Glomerular visceral epithelial cell (primary cell): Measurements from ENCODE around the gene KYNU.
"Not testable (repeated sequence)": the region's sequence is repeated elsewhere in the genome, so short reads cannot be mapped to it uniquely, and the experiment has no call there.

Experiments
- DNase-seq: peaks from one replicate; pipeline ENCODE4 v3.0.0-alpha.2; 2016; ENCODE audit errors: extremely low spot score

Gene KYNU

DNA sequence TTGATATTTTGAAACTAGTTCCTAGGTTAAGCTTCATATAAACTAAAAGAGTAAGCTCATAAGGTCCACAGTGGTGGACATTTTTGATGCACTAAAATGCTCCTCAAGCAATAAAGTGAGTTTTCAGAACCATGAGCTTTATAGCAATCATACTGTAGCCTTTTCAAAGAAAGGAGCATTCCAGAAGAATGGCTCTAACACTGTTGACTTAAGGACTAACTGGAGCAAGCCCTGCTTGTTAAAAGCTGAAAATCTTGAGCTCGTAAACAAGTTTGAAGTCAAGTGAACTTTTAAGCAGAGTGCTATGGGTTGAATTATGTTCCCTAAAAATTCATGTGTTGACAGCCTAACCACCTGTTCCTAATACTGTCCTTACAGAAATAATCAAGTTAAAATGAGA is 38.0 kb downstream of the KYNU start:
- DNase-seq: no peak

DNA sequence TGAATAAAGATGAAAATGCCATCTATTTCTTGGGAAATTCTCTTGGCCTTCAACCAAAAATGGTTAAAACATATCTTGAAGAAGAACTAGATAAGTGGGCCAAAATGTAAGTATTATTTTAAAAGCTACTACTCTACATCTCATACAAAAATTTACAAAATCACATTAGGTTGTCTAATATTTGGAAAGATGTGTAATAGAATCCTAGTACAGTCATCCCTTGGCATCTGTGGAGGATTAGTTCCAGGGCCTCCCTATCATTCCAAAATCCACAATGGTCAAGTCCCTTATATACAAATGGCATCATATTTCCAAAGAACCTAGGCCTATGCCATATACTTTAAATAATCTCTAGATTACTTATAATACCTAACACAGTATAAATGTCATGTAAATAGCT is 41.2 kb downstream of the KYNU start:
- no peak for DNase-seq

DNA sequence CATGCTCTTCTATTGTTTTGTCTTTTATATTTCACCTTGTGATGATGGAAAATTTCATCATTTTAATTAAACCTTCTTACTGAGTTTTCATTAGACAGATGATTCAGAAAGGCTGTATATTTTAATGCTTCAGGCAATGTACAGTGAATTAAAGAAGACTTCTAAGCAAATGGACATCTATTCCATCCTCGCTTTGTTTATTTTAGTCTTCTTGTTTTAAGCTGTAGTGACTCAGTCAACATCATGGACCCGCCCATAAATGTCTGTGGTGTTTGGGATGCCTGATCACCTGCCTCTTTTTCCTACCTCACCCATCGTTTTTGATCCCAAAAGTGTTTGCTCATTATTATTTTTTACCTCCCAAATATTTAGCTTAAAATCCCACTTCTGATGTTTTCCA is 43.1 kb downstream of the KYNU start:
- no peak for DNase-seq

DNA sequence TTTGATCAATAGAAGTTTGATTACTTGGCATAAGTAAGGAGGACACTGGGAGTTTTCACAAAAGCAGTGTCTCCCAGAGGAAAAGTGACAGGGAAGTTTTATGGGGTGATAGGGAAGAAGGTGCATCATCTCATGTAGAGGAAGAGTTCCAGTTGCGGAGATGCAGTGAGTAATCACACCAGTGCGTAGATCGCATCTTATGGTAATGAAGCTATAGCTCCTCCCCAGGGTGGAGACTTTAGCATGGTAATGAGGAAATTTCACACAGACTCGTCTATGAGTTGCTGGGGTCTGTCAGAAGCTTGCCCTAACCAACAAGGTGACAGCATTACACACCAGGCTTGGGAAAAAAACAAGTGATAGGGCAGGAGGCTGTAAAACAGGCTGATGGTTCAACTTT is 49.0 kb downstream of the KYNU start:
- no peak for DNase-seq

DNA sequence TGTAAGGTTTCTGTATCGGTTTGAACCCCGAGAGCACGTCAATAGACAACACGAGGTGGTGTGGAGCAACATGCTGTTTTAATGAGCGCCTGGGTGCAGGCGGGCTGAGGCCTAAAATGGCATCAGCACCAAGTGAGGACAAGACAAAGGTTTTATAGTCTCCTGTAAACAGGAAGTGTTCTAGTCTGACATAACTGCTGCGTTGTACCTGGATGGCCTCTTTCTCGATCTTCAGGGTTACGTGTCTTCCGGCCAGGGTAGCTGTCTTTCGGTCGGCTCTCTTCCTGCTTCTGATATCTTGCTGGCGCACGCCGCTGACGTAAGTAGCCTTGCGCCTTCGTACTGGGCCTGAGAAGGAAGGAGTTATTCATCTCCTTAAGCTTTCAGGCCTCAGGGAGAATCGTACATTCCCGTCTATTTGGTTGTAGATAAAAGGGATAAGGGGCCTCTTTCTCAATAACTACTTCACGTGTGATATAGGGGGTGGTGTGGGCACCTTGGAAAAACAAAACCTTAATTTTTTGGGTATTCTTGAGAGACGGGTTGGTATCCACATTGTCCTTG is 53.5 kb downstream of the KYNU start:
- no peak for DNase-seq

DNA sequence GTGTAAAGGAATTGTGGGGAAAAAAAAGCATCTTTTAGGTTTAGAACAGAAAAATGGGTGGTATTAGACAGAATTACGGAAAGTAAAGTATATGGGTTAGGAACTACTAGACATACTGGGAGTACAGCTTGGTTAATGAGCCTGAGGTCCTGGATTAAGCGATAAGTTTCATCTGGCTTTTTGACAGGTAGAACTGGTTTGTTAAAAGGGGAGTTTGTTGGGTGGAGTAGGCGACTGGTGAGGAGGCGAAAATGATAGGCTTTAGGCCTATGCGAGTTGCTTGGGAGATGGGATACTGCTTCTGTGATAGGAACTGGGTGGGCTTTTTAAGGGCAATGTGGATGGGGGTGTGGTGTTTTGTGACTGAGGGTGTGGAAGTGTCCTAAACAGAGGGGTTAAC is 56.5 kb downstream of the KYNU start:
- no peak for DNase-seq

DNA sequence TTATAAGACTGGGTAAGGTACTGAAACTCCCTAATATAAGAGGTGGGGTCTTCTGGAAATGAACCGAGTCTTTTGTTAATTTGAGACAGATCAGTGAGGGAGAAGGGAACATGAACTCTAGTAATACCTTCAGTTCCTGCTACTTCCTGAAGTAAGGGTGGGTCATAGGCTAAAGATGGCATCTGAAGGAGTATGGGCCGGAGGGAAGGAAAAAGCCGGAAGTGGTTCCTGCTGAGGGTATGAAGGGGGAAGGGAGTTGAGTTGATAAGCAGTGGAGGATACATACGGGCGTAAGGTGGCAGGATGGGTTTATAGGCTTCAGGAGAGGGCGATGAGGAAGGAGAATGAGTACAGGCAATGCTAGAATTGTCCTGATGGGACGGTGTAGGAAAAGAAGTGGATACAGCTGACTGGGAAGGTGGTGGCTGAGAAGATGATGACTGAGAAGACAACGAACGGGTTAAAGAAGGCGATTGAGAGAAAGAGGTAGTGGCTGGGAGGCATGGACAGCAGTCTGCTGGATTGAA is 58.2 kb downstream of the KYNU start:
- DNase-seq: no peak

DNA sequence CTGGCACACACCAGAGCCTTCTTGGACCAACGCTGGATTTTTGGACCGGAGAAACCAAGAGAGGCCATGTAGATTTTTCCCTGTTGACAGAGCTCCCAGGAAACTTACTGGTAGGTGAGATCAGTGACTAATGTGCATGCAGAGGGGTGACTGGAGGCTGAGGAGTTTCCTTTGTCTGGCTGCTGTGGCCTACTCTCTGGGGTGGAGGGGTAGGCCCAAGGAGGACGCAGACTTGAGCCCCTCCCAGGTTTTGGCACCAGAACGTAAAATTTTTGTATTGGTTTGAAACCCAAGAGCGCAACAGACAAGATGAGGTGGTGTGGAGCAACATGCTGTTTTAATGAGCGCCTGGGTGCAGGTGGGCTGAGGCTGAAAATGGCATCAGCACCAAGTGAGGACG is 59.2 kb downstream of the KYNU start:
- DNase-seq: no peak

DNA sequence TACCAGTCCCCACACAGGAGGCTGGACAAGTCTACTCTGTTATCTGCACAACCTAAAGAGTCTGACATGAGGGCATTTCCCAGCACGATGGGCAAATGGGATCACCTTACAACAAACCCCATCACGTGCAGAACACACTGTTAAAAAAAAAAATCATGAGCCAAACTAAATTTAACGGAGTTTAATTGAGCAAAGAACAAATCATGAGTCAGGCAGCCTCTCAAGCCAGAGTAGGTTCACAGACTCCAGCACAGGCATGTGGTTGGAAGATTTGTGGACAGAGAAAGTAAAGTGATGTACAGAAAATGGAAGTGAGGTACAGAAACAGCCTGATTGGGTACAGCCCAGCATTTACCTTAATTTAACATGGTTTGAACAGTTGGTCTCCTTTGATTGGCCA is 59.9 kb downstream of the KYNU start:
- no peak for DNase-seq

DNA sequence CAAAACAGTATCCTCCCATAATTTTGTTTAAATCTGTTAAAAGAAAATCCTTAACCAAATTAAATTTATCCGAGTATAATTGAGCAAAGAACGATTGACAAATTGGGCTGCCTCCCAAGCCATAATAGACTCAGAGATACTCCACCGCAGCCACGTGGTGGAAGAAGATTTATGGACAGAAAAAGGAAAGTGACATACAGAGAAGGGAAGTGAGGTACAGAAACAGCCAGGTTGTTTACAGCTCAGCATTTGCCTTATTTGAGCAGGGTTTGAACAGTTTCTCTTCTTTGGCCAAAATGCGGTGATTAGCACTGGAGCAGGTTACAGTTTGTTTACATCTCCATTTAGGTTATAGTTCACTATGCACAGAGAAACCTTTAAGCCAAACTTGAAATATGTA is 60.8 kb downstream of the KYNU start:
- DNase-seq: no peak

DNA sequence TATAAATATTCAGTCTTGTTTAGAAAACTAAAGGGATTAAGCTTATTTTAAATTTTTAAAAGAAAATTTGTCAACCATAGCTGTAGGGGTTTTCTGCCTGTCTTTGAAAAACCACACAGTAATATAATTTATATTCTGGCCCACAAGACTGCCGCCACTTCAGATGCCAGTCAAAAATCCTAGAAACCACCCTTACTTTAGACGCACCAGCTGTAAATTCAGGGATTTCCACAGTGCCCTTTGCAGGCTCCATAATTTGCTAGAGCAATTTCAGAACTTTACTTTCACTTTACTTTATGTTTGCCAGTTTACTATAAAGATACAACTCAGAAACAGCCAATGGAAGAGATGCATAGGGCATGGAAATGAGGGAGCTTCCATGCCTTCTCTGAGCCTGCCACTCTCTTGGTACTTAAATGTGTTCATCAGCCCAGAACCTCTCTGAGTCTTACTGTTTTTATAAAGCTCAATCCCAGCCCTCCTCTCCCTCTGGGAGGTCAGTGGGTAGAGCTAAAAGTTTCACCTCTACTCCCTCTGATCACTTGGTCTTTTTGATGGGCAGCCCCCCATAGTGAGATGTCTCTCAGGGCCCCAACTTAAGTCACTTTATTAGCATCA is 63.3 kb downstream of the KYNU start:
- DNase-seq: no peak

DNA sequence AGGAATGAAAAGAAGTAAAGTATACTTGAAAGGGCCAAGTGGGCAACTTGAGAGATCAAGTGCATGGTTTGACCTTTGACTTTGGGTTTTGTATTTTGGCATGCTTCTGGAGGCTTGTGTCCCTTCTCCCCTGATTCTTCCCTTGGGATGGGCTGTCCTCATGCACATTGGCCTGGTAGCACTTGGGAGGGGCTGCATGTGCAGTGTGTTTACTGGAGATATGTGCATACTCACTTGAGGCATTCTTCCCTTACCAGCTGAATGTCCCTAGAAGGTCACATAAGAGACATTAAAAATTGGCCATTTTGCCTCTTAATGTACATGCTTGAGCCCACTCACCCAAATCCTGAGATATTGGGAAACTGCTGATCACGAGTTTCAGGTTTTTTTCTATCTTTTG is 65.2 kb downstream of the KYNU start:
- DNase-seq: no peak

DNA sequence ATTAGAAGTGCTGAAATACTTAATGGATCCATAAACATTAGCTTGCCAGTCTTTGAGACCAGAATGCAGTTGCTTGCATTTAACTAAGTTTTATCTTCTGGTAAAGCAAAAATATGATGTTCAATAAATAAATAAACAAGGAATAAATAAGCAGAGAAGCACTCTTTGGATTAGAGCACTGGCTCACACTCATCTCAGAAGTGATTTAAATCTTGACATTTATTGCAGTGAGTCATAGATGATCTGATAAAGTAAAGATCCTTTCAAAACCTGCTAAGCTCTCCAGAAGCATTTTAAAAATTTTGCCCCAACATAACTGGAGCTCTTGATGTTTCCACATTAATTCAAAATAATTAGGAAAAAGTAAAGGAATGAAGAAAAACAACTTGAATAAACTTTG is 66.8 kb downstream of the KYNU start:
- DNase-seq: no peak

DNA sequence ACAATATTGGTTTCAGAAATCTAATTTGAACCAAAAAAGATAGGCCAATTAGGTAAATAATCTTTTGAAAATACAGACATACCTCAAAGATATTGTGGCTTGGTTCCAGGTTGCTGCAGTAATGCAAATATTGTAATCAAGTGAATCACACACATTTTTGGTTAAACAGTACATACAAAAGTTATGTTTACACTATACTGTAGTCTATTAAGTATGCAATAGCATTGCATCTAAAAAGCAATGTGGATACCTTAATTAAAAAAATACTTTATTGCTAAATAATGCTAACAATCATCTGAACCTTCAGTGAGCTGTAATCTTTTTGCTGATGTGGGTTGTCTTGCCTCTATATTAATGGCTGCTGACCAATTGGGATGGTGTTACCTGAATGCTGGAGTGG is 67.3 kb downstream of the KYNU start:
- no peak for DNase-seq

DNA sequence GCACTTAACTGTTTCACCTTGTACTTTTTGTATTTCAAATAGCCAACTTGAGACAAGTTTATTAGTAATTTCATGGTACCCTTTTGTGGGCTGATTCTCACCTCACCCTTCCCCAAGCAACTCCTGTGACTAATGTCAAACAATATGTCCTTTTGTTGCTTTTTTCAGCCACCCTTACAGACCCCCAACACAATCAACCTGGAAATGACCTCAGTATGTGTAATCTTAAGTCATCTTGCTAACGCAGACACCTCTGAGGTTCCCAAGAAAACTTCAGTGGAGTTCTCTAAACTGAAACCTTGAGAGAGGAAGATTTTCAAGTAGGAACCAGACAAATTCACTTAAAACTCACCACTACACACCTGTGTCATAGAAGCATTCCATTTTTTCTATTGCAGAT is 69.5 kb downstream of the KYNU start:
- no peak for DNase-seq

DNA sequence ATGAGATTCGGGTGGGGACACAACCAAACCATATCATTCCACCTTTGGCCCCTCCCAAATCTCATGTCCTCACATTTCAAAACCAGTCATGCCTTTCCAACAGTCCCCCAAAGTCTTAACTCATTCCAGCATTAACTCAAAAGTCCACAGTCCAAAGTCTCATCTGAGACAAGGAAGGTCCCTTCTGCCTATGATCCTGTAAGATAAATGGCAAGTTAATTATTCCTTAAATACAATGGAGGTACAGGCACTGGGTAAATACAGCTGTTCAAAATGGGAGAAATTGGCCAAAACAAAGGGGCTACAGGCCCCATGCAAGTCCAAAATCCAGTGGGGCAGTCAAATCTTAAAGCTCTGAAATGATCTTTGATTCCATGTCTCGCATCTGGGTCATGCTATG is 71.3 kb downstream of the KYNU start:
- not testable (repeated sequence) for DNase-seq

DNA sequence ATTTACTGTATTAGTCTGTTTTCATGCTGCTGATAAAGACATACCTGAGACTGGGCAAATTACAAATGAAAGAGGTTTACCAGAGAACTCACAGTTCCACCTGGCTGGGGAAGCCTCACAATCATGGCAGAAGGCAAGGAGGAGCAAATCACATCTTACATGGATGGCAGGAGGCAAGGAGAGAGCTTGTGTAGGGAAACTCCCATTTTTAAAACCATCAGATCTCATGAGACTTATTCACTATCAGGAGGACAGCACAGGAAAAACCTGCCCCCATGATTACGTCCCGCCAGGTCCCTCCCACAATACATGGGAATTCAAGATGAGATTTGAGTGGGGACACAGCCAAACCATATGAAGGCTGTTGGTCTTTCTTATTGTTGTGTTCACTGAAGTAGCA is 72.9 kb downstream of the KYNU start:
- DNase-seq: not testable (repeated sequence)

DNA sequence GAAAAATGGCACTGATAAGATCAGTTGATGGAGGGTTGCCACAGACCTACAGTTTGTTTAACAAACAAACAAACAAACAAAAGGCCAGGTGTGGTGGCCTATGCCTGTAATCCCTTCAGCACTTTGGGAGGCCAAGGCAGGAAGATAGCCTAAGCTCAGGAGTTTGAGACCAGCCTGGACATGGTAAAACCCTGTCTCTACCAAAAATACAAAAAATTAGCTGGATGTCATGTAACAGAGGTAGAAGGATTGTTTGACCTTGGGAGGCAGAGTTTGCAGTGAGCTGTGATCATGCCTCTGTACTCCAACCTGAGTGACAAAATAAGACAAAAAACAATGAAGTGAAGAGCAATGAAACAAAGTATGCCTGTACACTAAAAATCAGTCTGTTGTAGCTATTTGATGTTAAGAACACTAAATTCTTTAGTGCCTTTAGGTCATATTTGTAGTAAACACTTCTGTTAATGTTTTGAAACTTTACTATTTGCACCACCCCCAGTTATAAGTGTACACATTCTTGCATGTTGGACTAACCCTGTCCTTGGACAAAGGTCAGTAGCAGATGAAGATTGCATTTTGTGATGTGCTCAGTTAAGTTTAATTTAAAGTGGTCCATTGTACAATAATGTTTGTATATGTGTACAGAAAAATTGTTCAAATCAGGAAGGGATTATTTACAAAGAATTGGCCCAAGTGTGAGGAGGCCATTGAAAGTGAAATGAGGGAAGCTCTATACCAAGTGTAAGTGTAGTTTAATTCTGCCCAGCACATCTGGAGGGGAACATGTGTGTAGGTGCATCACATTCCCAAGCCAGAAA is 73.9 kb downstream of the KYNU start:
- DNase-seq: no peak

DNA sequence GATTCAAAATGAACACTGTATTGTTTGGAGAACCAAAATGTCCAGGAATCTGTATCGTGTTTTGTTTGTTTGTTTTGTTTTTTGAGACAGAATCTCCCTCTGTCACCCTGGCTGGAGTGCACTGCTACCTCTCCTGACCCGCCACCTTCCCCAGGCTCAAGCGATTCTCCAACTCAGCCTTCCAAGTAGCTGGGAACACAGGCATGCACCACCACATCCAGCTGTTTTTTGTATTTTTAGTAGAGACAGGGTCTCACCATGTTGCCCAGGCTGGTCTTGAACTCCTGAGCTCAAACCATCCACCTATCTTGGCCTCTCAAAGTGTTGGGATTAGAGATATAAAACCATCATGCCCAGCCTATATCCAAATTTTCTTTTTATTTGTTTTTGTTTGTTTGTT is 74.6 kb downstream of the KYNU start:
- no peak for DNase-seq

DNA sequence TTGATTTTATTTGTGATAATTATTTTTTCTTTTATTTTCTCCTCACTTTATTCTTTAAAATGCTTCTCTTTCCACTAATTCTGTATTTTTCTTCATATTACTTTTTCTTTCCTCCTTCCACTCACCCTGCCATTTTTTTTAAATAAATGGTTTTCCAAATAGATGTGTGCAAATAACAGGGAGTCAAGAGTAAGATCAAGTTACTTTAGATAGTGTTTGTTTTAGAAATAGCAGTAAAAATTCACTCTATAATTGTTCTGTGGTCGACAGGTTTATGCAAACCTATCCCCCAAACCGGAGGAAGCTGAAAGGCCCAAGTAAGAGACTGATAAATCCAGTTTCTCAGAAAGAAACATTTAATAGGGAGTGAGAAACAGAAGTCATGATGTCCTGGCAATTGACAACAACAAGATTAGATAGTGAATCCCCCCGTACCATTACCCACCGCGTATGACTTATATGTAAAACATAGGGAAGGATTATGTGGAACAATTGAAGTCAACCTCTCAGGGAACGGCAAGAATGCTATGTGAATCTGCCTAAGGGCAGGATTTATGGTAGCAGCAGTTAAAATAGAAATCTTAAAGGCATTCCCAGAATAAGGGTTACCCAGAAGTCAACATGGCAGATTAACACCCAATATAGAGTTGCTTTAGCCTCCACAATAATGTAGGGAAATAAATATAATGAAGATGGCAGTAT is 75.5 kb downstream of the KYNU start:
- DNase-seq: no peak

DNA sequence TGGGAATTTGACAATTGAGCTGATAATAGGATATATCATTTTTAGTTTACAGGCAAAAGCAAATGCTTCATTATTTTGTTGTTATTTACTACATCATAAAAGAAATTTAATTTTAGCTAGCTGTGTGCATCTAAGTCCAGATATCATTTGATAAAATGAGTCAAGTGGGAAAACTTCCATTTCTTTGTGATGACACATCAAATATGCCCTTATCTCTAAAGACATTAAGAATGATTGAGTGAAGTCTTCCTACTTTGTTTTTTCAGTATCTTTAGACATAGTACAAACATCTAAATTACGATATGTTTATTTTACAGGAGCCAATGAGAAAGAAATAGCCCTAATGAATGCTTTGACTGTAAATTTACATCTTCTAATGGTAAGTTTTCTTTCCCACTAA is 77.0 kb downstream of the KYNU start:
- DNase-seq: no peak

DNA sequence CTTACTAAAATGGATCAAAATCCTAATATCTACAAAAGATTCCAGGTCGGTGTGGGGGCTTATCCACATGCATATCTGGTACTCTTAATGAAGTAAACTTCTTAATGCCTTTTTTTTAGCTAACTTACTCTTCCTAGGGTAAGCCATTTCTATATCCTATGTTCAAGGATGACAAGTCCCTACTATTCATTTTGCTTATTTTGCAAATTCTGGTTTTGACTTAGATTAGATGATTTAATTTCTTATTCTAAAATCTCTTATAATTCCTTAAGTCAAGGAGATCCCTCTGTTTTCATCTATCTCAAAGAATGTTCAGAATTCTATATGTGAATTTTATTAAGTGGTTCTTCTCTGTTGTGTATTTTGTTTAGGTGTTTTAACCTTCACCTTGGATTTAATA is 79.7 kb downstream of the KYNU start:
- DNase-seq: no peak

DNA sequence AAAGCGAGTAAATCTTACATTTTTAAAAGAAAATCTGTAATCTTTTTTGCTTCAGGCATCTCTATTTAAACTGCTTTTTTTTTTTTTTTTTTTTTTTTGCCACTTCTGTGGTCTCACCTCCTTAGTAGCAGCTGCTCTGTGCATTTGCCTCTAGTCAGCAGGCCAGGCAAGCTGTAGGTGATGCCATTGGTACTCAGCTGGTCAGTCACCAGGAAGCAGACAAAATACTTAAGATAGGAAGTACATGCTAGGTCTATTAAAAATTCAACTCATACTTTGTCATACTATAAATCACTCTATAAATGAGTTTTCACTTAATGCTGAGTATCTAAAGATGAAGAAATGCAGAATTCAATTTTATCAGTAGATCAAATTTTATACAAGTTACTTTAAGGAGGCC is 83.7 kb downstream of the KYNU start:
- DNase-seq: no peak
